LNCAP (cell line): Measurements from ENCODE around the gene GRB7.

Experiments used
- CTCF ChIP-seq: fragments of 450-650 bp; IDR thresholded peaks from 2 replicates; pipeline ENCODE4 v1.5.1; 2017; ENCODE audit warnings: mild to moderate bottlenecking

GRB7 gene

GRCh38 chr17:39715375-39716072 is 22.2 kb upstream of the GRB7 start:
- no peak for TF ChIP-seq CTCF

- TF ChIP-seq CTCF, result no peak
Observed at GRCh38 chr17:39716073-39716818, 21.5 kb upstream of the GRB7 start.

- no peak for TF ChIP-seq CTCF
Observed at GRCh38 chr17:39716879-39717536, 20.7 kb upstream of the GRB7 start.

GRCh38 chr17:39717660-39718059 is 20.1 kb upstream of the GRB7 start:
- no peak for TF ChIP-seq CTCF

- TF ChIP-seq CTCF, result no peak
Observed at GRCh38 chr17:39719563-39720355, 18.0 kb upstream of the GRB7 start.

- no peak for TF ChIP-seq CTCF
Observed at GRCh38 chr17:39722104-39722503, 15.6 kb upstream of the GRB7 start.
